Stimulated activated CD8-positive, alpha-beta memory T cell treated with anti-CD3 and anti-CD28 coated beads, Interleukin-7, amount 100 ng/mL, for 24 hours (primary cell): ENCODE measurements around the gene SYT3.

Source experiments
- DNase-seq: peaks from one replicate; pipeline ENCODE4 v3.0.0-alpha.2; 2020; ENCODE audit warnings: low read depth

Gene SYT3

DNA sequence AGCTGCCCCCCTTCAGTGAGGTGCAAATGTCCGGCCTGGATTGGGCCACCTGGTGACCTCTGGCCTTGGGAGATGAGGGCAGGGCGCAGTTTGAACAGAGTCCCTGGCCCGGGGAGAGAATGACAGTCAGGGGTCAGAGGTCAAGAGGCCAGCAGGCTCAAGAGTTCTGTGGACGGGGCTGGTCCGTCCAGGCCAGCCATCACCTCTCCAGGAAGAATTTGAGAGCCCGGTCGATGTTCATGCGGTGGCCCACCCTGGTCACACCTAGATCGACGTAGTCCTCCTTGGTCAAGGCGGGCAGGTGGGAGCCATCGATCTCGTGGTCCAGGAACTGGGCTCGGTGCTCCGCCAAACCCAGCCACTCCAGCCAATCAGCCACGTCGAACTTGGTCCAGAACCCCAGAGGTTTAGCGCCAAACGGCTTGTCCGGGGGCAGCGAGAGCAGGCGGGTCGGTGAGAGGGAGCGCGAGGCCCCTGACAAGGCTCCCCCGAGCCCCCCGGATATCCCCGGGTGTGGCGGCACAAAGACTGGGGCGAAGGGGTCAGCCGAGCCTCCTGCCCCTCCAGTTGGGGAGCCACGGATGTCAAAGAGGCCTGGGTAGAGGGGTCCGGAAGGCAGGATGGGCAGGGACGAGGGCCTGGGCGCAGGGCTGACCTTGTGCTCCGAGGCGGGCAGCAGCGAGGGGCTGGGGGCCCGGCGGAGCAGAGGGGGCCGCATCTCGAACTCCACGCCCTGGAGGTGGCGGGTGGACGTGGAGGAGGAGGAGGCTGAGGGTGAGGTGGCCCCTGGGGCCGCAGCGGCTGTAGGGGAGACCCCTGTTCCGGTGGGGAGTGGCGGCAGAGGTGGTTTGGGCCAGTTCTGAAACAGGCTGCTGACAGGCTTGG, 22.3 kb upstream of the SYT3 start:
- DNase-seq = no peak

- DNase-seq = no peak
Observed at GRCh38 chr19:50661023-50661422, 21.3 kb upstream of the SYT3 start.

DNA sequence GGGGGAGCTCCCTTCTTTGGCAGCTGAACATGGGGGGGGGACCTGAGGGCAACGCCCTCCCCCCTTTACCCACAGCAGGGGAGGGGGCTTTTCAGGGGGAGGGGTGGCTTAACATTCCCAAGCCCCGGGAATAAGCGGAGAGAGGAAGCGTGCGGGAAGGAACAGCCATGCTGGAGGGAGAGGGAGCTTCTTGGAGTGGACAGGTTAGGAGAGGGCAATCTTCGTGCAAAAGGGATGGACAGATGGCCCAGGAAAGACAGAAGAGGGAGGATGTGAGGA, 20.3 kb upstream of the SYT3 start:
- DNase-seq = no peak

GRCh38 chr19:50659318-50660087, 19.8 kb upstream of the SYT3 start:
- DNase-seq = no peak

DNA sequence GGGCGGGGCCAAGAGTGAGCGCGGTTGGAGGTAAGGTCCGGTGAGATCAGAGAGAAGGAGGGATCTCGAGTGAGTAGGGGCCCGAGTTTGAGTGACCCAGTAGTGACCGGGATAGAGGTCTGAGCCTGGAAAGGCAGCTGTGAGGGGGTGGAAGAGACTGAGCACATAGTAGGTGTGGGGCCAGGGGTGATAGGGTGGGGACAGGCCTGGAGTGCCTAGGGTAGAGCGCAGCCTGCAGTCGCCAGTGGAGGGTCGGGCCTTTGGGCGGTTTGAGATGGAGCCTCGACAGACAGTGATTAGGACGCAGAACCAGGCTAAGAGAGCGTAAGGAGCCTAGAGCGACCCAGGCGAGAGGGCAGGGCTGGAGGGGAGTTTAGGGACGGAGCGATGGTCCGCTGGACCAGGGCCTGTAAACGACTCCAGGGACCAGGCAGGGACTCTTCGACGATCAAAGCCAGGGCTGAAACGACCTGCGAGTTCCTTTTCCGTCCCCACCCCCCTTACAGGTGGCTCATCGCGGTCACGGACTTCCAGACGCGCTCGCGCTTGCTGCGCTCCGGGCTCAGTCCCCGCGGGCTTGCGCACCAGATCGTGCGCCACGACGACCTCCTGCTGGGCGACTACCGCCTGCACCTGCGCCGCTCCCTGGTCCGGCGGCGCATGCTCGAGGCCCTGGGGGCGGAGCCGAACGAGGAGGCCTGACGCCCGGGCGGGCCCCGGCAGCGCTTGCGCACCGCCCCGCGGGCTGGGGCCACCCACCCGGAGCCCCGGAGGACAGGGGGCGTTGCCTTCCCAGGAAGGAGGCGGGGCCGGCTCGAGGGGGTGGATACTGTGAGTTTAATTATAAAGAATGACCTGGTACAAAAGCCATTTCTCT, 19.0 kb upstream of the SYT3 start:
- peak; percentile 34 for DNase-seq

- DNase-seq = peak; percentile 80
Observed at GRCh38 chr19:50657712-50658440, 18.2 kb upstream of the SYT3 start.

DNA sequence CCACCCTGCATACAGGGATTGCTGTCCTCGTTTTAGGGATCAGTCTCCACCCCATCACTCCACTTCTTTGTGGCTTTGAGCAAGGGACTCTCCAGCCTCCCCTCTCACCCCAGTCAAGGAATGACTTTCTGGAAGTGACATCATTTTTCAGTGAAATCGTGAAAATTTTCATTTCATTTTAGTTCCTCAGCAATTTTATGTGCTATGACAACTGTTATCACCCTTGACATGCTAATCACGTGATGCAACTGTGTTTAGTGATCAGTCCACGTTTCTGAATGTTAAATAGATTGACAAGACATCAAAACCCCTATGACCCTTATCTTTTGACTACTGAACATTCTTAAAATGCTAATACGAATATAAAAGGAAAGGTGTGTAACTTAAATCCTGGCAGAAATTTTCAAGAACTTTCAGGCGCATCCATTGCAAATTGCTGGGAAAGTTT, 17.6 kb upstream of the SYT3 start:
- DNase-seq = no peak

GRCh38 chr19:50654882-50655281, 15.2 kb upstream of the SYT3 start:
- no peak for DNase-seq

DNA sequence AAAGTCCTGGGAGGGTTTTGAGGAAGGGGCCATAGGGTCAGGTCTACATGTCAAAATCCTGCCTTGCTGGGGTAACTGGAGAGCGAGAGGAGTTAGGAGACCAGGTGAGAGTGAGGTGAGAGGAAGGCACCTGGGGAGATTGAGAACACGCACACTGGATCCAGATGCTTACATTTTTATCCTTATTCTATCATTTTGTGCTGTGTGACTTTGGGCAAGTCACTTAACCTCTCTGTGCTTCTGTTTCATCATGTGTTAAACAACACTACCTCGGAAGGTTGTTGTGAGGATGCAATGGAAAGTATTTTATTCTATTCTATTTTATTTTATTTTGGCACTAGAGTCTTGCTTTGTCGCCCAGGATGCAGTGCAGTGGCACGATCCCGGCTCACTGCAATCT, 13.0 kb upstream of the SYT3 start:
- no peak for DNase-seq

DNA sequence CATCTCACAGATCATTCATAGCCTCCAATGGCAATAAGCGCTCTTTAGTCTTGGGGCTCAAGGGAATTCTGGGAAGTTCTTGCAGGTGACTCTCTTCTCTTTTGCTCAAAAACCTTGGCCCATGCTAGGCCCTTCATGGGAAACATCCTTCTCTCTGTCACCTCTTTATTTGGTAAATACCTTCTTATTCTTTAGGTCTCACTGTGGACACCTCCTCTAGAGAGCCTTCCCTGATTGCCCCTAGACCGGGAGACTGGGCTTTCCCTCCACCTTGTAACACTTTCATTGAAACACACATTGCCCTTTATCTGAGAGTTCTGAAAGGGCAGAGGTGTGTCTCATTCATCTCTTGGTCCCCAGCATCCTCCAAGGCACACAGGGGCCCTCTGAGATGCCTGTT, 11.5 kb upstream of the SYT3 start:
- DNase-seq = no peak

DNA sequence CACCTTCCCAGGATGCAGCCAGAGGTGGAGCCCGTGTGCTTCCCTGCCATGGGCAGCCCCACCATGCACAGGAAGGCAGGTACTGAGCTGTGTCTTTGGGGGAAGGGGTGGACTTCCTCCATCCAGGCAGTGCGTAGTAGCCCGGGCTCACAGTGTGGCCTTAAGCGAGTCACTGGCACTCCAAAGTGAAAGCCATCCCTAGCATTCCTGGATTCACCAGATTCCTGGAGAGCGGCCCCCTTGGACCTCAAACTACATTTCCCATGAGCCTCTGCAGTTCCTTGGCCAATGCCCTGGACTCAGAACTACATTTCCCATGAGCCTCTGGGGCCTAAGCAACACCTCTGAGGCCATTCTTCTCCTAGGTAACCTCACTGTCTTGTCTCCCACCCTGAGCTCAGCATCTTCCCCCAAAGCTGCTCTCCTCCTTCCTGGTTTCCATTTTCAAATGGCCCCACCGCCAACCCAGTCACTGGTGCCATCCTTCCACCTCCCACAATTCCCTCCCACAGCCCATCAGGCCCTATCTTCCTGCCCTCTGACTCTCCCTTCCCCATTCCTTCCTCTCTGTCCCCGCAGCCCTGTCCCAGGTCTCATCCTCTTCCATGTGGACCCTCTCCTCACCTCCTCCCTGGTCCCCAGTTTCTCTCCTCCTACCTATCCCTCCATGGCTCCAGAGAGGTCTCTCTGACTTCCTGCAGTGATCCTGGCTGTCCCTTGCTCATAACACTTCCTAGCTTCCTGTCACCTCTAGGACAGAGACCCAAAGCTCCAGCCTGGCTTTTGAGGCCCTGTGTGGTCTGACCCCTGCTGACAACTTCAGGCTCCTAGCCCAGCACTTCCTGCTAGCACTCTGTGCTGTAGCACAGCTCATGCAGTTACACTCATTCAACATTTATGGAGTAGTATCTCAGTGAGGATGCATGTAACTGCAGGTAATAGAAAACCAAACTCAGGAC, 10.0 kb upstream of the SYT3 start, which contains the start of gene C19orf81:
Gene C19orf81, plus strand, starts transcription at position 13 of the 959 bp plus-strand sequence. Its CDS starts 0 bp downstream, at position 13.
- no peak for DNase-seq

DNA sequence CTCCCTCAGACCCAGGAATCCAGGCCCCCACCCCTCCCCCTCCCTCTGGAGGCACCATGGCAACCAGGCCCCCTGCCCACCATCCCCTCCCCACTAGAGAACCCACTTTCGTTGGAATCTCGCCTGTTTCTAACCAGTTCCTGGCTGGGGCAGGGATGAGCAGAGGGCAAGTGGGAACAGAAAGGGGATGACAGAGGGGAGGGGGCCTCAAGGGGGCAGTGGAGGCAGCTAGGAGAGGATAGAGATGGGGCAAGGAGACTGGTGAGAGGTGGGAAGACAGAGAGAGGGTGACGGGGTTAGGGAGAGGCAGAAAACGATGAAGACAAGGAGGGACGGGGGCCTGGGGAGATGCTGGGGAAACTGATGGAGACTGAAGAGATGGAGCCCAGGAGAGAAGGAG, 9.0 kb upstream of the SYT3 start:
- no peak for DNase-seq

DNA sequence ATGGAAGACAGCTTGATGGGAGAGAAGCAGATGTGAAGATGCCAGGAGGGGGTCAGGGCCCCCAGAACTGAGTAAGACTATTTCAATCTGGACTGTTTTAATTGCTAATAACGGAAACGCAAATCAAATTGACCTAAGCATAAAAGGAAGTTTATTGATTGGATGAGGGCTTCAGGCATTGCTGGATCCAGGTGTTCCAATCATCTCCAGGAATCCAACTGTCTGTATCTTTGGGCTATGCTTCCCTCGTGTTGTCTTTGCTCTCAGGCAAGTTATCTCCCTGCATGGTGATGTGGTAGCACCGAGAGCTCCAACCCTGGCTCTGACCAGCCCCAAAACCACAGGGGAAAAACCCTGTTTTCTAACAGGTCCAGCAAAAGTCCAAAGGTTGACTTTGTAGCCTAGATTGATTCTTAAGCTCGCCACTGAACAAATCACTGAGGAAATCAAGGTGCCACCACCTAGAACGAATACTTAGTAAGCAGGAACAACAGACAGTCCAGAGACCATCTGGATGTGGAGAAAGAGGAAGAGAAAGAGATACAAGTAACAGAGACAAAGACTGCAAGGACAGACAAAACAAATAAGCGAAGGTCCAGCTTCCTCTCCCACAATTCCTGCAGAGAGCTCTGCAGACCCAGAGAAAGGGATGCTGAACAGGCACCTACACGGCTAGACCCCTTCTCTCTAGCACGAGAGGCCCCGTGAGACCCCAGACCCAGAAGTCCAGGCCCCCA, 8.4 kb upstream of the SYT3 start:
- no peak for DNase-seq

DNA sequence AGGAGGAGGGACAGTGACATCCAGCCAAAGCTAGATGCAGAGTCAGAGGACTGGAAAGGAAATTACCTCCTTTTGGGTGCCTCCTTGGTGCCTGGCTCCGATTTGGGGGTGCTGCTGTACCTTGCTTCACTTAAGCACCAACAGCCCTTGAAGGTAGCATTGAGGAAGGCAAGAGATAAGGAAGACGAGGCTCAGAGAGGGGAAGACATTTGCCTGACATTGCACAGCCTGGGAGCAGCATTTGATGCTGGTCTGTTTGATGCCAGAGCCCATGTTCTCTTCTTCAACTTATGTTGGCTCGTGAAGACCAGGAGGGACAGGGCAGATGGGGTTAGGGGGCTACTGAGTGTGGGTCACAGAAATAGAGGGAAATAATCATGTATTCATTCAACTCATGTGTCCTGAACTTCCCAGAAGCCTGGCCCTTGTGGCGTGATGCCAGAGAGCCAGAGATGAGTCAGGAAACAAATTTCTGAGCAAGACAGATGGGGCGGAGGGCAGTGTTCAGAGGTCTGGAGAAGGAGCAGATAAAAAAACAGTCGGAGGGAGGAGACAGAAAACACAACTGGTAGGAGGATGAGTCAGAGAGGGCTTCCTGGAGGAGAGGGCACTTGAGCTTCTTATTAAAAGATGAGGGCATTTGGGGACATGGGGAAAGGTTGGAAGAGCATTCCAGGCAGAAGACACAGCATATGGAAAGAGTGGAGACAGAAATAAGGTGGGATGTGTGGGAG, 6.6 kb upstream of the SYT3 start:
- no peak for DNase-seq

DNA sequence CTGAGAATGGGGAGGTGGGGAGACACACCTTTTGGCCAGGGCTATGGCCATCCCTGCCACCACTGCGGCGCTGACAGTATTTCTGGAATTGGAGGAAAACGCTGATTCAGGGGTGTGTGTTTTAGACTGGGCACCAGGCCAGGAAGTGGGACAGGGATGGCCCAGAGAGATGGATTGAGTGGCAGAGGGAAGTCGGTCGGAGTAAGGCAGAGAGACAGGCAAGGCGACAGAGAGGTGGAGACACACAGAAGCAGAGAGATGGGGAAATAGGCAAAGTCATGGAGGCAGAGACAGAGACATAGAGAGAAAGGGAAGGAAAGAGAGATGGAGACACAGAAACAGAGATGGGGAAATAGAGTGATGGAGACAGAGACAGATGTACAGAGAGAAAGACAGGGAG, 5.4 kb upstream of the SYT3 start:
- no peak for DNase-seq

- no peak for DNase-seq
Observed at GRCh38 chr19:50644315-50644915, 4.7 kb upstream of the SYT3 start.

DNA sequence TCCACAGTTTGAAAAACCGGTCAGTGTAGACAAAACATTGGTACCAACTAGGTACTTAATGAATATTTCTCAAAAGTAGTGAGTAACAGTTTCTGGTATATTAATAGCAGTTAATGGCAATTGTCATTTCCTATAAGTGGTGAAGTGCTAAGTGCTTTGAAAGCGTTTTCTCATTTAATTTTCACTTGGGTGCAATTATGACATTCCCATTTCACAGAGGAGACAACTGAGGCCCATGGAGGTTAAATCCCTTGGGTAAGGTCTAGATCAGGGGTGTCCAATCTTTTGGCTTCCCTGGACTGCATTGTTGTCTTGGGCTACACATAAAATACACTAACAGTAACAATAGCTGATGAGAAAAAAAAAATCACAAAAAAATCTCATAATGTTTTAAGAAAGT, 687 bp upstream of the SYT3 start:
- no peak for DNase-seq

GRCh38 chr19:50638600-50638999, 1.1 kb downstream of the SYT3 start:
- no peak for DNase-seq
